HG03457 (cell line): ENCODE data around the gene SLC7A11.
"Not testable (repeated sequence)": the region's sequence is repeated elsewhere in the genome, so short reads cannot be mapped to it uniquely, and the experiment has no call there.

ENCODE experiments used
- ATAC-seq: cut with Tn5 transposase; IDR thresholded peaks from one replicate; pipeline ENCODE4 v1.9.1; 2021; ENCODE audit warnings: moderate number of reproducible peaks; ENCODE audit not compliant: unreplicated experiment

SLC7A11 gene

GRCh38 chr4:138243369-138243768 lies 1.2 kb upstream of the SLC7A11 start:
- no peak for ATAC-seq

- no peak for ATAC-seq
These were observed 646 bp upstream of the SLC7A11 start for GRCh38 chr4:138242834-138243156.

GRCh38 chr4:138241281-138242075 lies 671 bp downstream of the SLC7A11 start:
- ATAC-seq: peak; percentile 0

- no peak for ATAC-seq
These were observed 2.7 kb downstream of the SLC7A11 start for GRCh38 chr4:138239491-138239890.

GRCh38 chr4:138238521-138239292 lies 3.4 kb downstream of the SLC7A11 start:
- ATAC-seq: no peak

- not testable (repeated sequence) for ATAC-seq
These were observed 5.0 kb downstream of the SLC7A11 start for GRCh38 chr4:138237132-138237531.

GRCh38 chr4:138236037-138236436 lies 6.1 kb downstream of the SLC7A11 start:
- no peak for ATAC-seq

- peak; percentile 48 for ATAC-seq
These were observed 6.7 kb downstream of the SLC7A11 start for GRCh38 chr4:138235419-138235952.

- no peak for ATAC-seq
These were observed 7.9 kb downstream of the SLC7A11 start for GRCh38 chr4:138234248-138234647.

GRCh38 chr4:138233313-138234034 lies 8.7 kb downstream of the SLC7A11 start:
- no peak for ATAC-seq

GRCh38 chr4:138232364-138232763 lies 9.8 kb downstream of the SLC7A11 start:
- ATAC-seq: no peak

- ATAC-seq: no peak
These were observed 12.1 kb downstream of the SLC7A11 start for GRCh38 chr4:138230048-138230447.

GRCh38 chr4:138229160-138229559 lies 13.0 kb downstream of the SLC7A11 start:
- ATAC-seq: no peak

GRCh38 chr4:138226351-138226750 lies 15.8 kb downstream of the SLC7A11 start:
- ATAC-seq: no peak

- ATAC-seq: no peak
These were observed 16.7 kb downstream of the SLC7A11 start for GRCh38 chr4:138225477-138225876.

GRCh38 chr4:138224614-138225013 lies 17.5 kb downstream of the SLC7A11 start:
- ATAC-seq: no peak

GRCh38 chr4:138223231-138223910 lies 18.8 kb downstream of the SLC7A11 start:
- ATAC-seq: no peak

GRCh38 chr4:138222046-138222445 lies 20.1 kb downstream of the SLC7A11 start:
- ATAC-seq: no peak

- ATAC-seq: no peak
These were observed 23.2 kb downstream of the SLC7A11 start for GRCh38 chr4:138218976-138219375.

- ATAC-seq: no peak
These were observed 24.6 kb downstream of the SLC7A11 start for GRCh38 chr4:138217567-138217966.
